HCT116 (cell line): Measurements from ENCODE around the gene MYLK4. TPM values are rescaled to one million over a fixed set of nuclear protein-coding genes. Genes with fewer than 3 reads are reported as not detected.

ENCODE experiments used
- ATAC-seq: fragments of 200-7000 bp; cut with Tn5 transposase; 2 replicates; pipeline ENCODE4 v1.9.1; 2020; ENCODE audit warnings: mild to moderate bottlenecking, moderate library complexity
- BruUV-seq: library from RNA; stranded (reverse); fragments of 400-500 nt; replicated peaks from 2 replicates; lab custom pipeline; 2021; lab: Mats Ljungman, UMichigan
- CTCF ChIA-PET: fragments of 300-600 bp; sonication (Branson Sonifier 250); formaldehyde crosslinking; loops from one replicate; lab custom pipeline; 2021; ENCODE audit warnings: antibody characterized with exemption; lab: Charles Lee
- POLR2A ChIA-PET: fragments of 300-600, 350-600 bp; sonication (Branson Sonifier 250); formaldehyde crosslinking; loops from one replicate; lab custom pipeline; 2021; ENCODE audit warnings: antibody characterized with exemption; lab: Charles Lee
- RAD21 ChIA-PET, 2 experiments: fragments of 300-600 bp; sonication (Branson Sonifier 250); formaldehyde crosslinking; loops; one replicate each; lab custom pipeline; 2023; ENCODE audit warnings: low total read pairs in 2 of 2; ENCODE audit not compliant: uncharacterized antibody in 2 of 2, unreplicated experiment in 2 of 2, low non-redundant PET in 1 of 2; lab: Charles Lee
- DNase-seq: peaks from one replicate; pipeline ENCODE4 v3.0.0-alpha.2; 2010; ENCODE audit warnings: low read depth, low spot score
- H2AFZ ChIP-seq: fragments of 200-600 bp; shearing (Covaris generic), sonication (generic); 2 replicates; pipeline ENCODE4 v1.6.1; 2017; ENCODE audit warnings: low read depth, mixed run types, mixed read lengths, antibody characterized with exemption, low read length; ENCODE audit not compliant: poor library complexity, severe bottlenecking
- H3K27ac ChIP-seq: 2 replicates; pipeline ENCODE4 v1.5.1; 2012; ENCODE audit warnings: low read depth, low read length
- H3K27me3 ChIP-seq: fragments of 200-600 bp; sonication (generic); 2 replicates; pipeline ENCODE4 v1.6.1; 2016; ENCODE audit warnings: mixed run types, low read length, mixed read lengths; ENCODE audit not compliant: insufficient read depth
- H3K36me3 ChIP-seq, 2 experiments: fragments of 200-500 bp in 1 of 2; fragments of 200-600 bp in 1 of 2; sonication (Bioruptor generic) in 1 of 2; sonication (generic) in 1 of 2; 2 replicates each; pipeline versions ENCODE4 v1.5.1 to v1.6.1; 2014 to 2016; ENCODE audit warnings: low read length in 2 of 2, inconsistent platforms in 1 of 2, mixed read lengths in 1 of 2, mixed run types in 1 of 2; ENCODE audit not compliant: insufficient read depth in 2 of 2, control insufficient read depth in 1 of 2
- H3K4me1 ChIP-seq, 2 experiments: fragments of 200-600 bp in 1 of 2; sonication (generic) in 1 of 2; 2 replicates each; pipeline versions ENCODE4 v1.5.1 to v1.6.1; 2012 to 2017; ENCODE audit warnings: low read length in 2 of 2, inconsistent platforms in 1 of 2, mild to moderate bottlenecking in 1 of 2, mixed read lengths in 1 of 2, mixed run types in 1 of 2, moderate library complexity in 1 of 2; ENCODE audit not compliant: insufficient read depth in 2 of 2, control insufficient read depth in 1 of 2
- H3K4me2 ChIP-seq: fragments of 200-600 bp; sonication (generic); 2 replicates; pipeline ENCODE4 v1.6.1; 2017; ENCODE audit warnings: mixed run types, low read length, mixed read lengths
- H3K4me3 ChIP-seq, 2 experiments: fragments of 200-600 bp in 1 of 2; sonication (generic) in 1 of 2; replicated peaks in 1 of 2; 2 replicates each; pipeline ENCODE4 v1.5.1; 2011 to 2016; ENCODE audit warnings: low read length in 2 of 2, control low read depth in 1 of 2, low read depth in 1 of 2, mild to moderate bottlenecking in 1 of 2, mixed read lengths in 1 of 2, mixed run types in 1 of 2
- H3K79me2 ChIP-seq: fragments of 200-600 bp; sonication (generic); 2 replicates; pipeline ENCODE4 v1.6.1; 2017; ENCODE audit warnings: mild to moderate bottlenecking, mixed run types, low read length, moderate library complexity, mixed read lengths; ENCODE audit not compliant: insufficient read depth
- H3K9ac ChIP-seq: fragments of 200-600 bp; sonication (generic); 2 replicates; pipeline ENCODE4 v1.6.1; 2016; ENCODE audit warnings: low read length, mixed read lengths
- H3K9me2 ChIP-seq: fragments of 200-600 bp; sonication (generic), shearing (Covaris generic); 2 replicates; pipeline ENCODE4 v1.6.1; 2017; ENCODE audit warnings: mixed run types, mild to moderate bottlenecking, moderate library complexity; ENCODE audit not compliant: insufficient read depth
- H3K9me3 ChIP-seq, 2 experiments: fragments of 200-500 bp in 1 of 2; fragments of 200-600 bp in 1 of 2; sonication (Bioruptor generic) in 1 of 2; sonication (generic) in 1 of 2; 2 replicates each; pipeline ENCODE4 v1.6.1; 2014 to 2017; ENCODE audit warnings: low read length in 2 of 2, mixed read lengths in 2 of 2, inconsistent platforms in 1 of 2, low read depth in 1 of 2, mild to moderate bottlenecking in 1 of 2, mixed run types in 1 of 2, moderate library complexity in 1 of 2; ENCODE audit not compliant: control insufficient read depth in 1 of 2, insufficient read depth in 1 of 2
- H4K20me1 ChIP-seq: fragments of 200-600 bp; sonication (generic), shearing (Covaris generic); 2 replicates; pipeline ENCODE4 v1.6.1; 2017; ENCODE audit warnings: mixed run types, mild to moderate bottlenecking, moderate library complexity; ENCODE audit not compliant: insufficient read depth
- CBX3 ChIP-seq: IDR thresholded peaks from 2 replicates; pipeline ENCODE4 v1.6.1; 2012; ENCODE audit warnings: low read depth
- CEBPB ChIP-seq: IDR thresholded peaks from 2 replicates; pipeline ENCODE4 v1.6.1; 2012; ENCODE audit warnings: low read depth
- EZH2 ChIP-seq: fragments of 200-600 bp; sonication (generic); IDR thresholded peaks from 2 replicates; pipeline ENCODE4 v1.6.1; 2017; ENCODE audit warnings: antibody characterized with exemption, mixed run types
- EZH2phosphoT487 ChIP-seq: fragments of 200-600 bp; IDR thresholded peaks from 2 replicates; pipeline ENCODE4 v1.6.1; 2018; ENCODE audit warnings: antibody characterized with exemption, borderline replicate concordance
- JUND ChIP-seq: IDR thresholded peaks from 2 replicates; pipeline ENCODE4 v1.6.1; 2012
- POLR2A ChIP-seq: IDR thresholded peaks from 2 replicates; pipeline ENCODE4 v1.7.0; 2011; ENCODE audit warnings: borderline replicate concordance; ENCODE audit not compliant: insufficient read depth, insufficient read length; ENCODE audit errors: extremely low read depth
- POLR2AphosphoS5 ChIP-seq: IDR thresholded peaks from 2 replicates; pipeline ENCODE4 v1.6.1; 2011; ENCODE audit warnings: mild to moderate bottlenecking, low read depth, low read length, moderate library complexity
- TCF7L2 ChIP-seq: IDR thresholded peaks from 2 replicates; pipeline ENCODE4 v1.7.0; 2011; ENCODE audit warnings: borderline replicate concordance, inconsistent platforms; ENCODE audit not compliant: insufficient read depth, insufficient read length; ENCODE audit errors: extremely low read depth
- ZFX ChIP-seq: fragments of 450-650 bp; IDR thresholded peaks from 2 replicates; pipeline ENCODE4 v1.6.1; 2017
- ZNF274 ChIP-seq: fragments of 200-500 bp; sonication (Bioruptor generic); IDR thresholded peaks from 2 replicates; pipeline ENCODE4 v1.6.1; 2014; ENCODE audit warnings: mild to moderate bottlenecking, low read depth, low read length, inconsistent platforms
- intact Hi-C: fragments of 100-400 bp; cut with micrococcal nuclease; formaldehyde crosslinking; loops from 2 replicates; pipeline ENCODE4 v1.10.0; 2022
- total RNA-seq: library from RNA; stranded (reverse); gene quantifications from one replicate; pipeline ENCODE4 v1.2.1, GENCODE V29; 2021; ENCODE audit not compliant: unreplicated experiment
- TF ChIP-seq, protein P1 (sequence below): IDR thresholded peaks from 2 replicates; pipeline ENCODE4 v1.6.1; 2011; ENCODE audit warnings: mild to moderate bottlenecking, low read length, moderate library complexity; ENCODE audit not compliant: insufficient replicate concordance; ENCODE audit errors: extremely low read depth
- TF ChIP-seq, protein P2 (sequence below): IDR thresholded peaks from 2 replicates; pipeline ENCODE4 v1.6.1; 2012; ENCODE audit warnings: low read depth

Gene MYLK4
- total RNA-seq, 1 experiment from 2014 or later = 0.27 TPM

DNA sequence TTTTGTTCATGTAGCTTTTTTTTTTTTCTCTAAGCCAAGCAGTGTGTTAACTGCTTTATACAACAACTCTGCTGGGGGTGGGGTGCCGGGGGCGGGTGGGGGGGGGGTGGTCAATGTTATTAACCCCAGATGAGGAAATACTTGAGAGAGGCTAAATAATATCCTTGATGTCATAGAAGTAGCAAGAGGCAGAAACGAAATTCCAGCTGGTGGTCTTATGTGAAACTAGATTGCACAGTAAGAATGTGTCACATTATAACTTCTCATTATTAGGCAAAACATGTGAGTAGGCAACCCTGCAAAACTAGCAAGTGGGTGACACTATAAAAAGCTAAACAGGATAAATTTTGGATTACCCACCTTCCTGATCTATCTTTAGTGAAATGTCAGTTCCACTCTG lies 12.8 kb downstream of the MYLK4 start:
- H4K20me1 ChIP-seq = no peaks in the 10 kb centered on the region
- RAD21 ChIA-PET = interaction anchor here (0.6 to 1.0 kb wide), 2 partner anchors 13 to 261 kb away, joined by 3 to 4 read pairs; partner anchors contain the start of gene MYLK4 (in 1 of the 2)
- BruUV-seq = no TSS peak
- no peaks in the 10 kb centered on the region for H3K27me3 ChIP-seq
- H3K4me2 ChIP-seq = no peak overlapping the region
- no peak overlapping the region for H3K27ac ChIP-seq
- intact Hi-C loops = loop anchor here (5.0 kb wide), 1 partner anchor 319 kb away; no protein-coding TSS in a partner anchor
- POLR2A ChIA-PET = no interaction called here
- no peak overlapping the region for H2AFZ ChIP-seq
- H3K9ac ChIP-seq = no peak overlapping the region
- H3K79me2 ChIP-seq = no peaks in the 10 kb centered on the region
- H3K4me3 ChIP-seq = no peak overlapping the region
- H3K9me3 ChIP-seq = no peaks in the 10 kb centered on the region
- H3K9me2 ChIP-seq = no peaks in the 10 kb centered on the region
- no peak for DNase-seq
- H3K4me1 ChIP-seq = peaks cover 0 to 6% of the 10 kb centered on the region in 2 experiments; a peak in 1 of 4 replicates
- H3K36me3 ChIP-seq = no peaks in the 10 kb centered on the region
- TF ChIP-seq, protein P1, sequence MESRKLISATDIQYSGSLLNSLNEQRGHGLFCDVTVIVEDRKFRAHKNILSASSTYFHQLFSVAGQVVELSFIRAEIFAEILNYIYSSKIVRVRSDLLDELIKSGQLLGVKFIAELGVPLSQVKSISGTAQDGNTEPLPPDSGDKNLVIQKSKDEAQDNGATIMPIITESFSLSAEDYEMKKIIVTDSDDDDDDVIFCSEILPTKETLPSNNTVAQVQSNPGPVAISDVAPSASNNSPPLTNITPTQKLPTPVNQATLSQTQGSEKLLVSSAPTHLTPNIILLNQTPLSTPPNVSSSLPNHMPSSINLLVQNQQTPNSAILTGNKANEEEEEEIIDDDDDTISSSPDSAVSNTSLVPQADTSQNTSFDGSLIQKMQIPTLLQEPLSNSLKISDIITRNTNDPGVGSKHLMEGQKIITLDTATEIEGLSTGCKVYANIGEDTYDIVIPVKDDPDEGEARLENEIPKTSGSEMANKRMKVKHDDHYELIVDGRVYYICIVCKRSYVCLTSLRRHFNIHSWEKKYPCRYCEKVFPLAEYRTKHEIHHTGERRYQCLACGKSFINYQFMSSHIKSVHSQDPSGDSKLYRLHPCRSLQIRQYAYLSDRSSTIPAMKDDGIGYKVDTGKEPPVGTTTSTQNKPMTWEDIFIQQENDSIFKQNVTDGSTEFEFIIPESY = no peak
- TF ChIP-seq TCF7L2 (no peak), EZH2phosphoT487 (no peak), ZNF274 (no peak), JUND (no peak), CEBPB (no peak), CBX3 (no peak), ZFX (no peak), POLR2AphosphoS5 (no peak), EZH2 (no peak), POLR2A (no peak)
- TF ChIP-seq, protein P2, sequence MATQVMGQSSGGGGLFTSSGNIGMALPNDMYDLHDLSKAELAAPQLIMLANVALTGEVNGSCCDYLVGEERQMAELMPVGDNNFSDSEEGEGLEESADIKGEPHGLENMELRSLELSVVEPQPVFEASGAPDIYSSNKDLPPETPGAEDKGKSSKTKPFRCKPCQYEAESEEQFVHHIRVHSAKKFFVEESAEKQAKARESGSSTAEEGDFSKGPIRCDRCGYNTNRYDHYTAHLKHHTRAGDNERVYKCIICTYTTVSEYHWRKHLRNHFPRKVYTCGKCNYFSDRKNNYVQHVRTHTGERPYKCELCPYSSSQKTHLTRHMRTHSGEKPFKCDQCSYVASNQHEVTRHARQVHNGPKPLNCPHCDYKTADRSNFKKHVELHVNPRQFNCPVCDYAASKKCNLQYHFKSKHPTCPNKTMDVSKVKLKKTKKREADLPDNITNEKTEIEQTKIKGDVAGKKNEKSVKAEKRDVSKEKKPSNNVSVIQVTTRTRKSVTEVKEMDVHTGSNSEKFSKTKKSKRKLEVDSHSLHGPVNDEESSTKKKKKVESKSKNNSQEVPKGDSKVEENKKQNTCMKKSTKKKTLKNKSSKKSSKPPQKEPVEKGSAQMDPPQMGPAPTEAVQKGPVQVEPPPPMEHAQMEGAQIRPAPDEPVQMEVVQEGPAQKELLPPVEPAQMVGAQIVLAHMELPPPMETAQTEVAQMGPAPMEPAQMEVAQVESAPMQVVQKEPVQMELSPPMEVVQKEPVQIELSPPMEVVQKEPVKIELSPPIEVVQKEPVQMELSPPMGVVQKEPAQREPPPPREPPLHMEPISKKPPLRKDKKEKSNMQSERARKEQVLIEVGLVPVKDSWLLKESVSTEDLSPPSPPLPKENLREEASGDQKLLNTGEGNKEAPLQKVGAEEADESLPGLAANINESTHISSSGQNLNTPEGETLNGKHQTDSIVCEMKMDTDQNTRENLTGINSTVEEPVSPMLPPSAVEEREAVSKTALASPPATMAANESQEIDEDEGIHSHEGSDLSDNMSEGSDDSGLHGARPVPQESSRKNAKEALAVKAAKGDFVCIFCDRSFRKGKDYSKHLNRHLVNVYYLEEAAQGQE = no peak
- TF ChIP-seq, all 23 proteins: peak for 0
- CTCF ChIA-PET = interaction anchor here (0.7 to 2.0 kb wide), 20 partner anchors 9 to 1145 kb away, joined by 3 to 21 read pairs (median 4); partner anchors contain the start of genes MYLK4 and WRNIP1
- no peak for ATAC-seq
